GF-D8 (cell line): ENCODE data around the gene RHOH.

Source experiments
- DNase-seq: peaks from one replicate; lab custom pipeline; 2025; lab: John Stamatoyannopoulos, UW

The RHOH gene

GRCh38 chr4:40295572-40295971, 98.7 kb downstream of the RHOH start:
- no peak for DNase-seq
